HCT116 (cell line): ENCODE data around the gene CD99. TPM values are rescaled to one million over a fixed set of nuclear protein-coding genes. Genes with fewer than 3 reads are reported as not detected.

ENCODE experiments used
- ATAC-seq: fragments of 200-7000 bp; cut with Tn5 transposase; 2 replicates; pipeline ENCODE4 v1.9.1; 2020; ENCODE audit warnings: mild to moderate bottlenecking, moderate library complexity
- BruUV-seq: library from RNA; stranded (reverse); fragments of 400-500 nt; replicated peaks from 2 replicates; lab custom pipeline; 2021; lab: Mats Ljungman, UMichigan
- CTCF ChIA-PET: fragments of 300-600 bp; sonication (Branson Sonifier 250); formaldehyde crosslinking; loops from one replicate; lab custom pipeline; 2021; ENCODE audit warnings: antibody characterized with exemption; lab: Charles Lee
- POLR2A ChIA-PET: fragments of 300-600, 350-600 bp; sonication (Branson Sonifier 250); formaldehyde crosslinking; loops from one replicate; lab custom pipeline; 2021; ENCODE audit warnings: antibody characterized with exemption; lab: Charles Lee
- RAD21 ChIA-PET, 2 experiments: fragments of 300-600 bp; sonication (Branson Sonifier 250); formaldehyde crosslinking; loops; one replicate each; lab custom pipeline; 2023; ENCODE audit warnings: low total read pairs in 2 of 2; ENCODE audit not compliant: uncharacterized antibody in 2 of 2, unreplicated experiment in 2 of 2, low non-redundant PET in 1 of 2; lab: Charles Lee
- DNase-seq: peaks from one replicate; pipeline ENCODE4 v3.0.0-alpha.2; 2010; ENCODE audit warnings: low read depth, low spot score
- H2AFZ ChIP-seq: fragments of 200-600 bp; shearing (Covaris generic), sonication (generic); 2 replicates; pipeline ENCODE4 v1.6.1; 2017; ENCODE audit warnings: low read depth, mixed run types, mixed read lengths, antibody characterized with exemption, low read length; ENCODE audit not compliant: poor library complexity, severe bottlenecking
- H3K27ac ChIP-seq: 2 replicates; pipeline ENCODE4 v1.5.1; 2012; ENCODE audit warnings: low read depth, low read length
- H3K27me3 ChIP-seq: fragments of 200-600 bp; sonication (generic); 2 replicates; pipeline ENCODE4 v1.6.1; 2016; ENCODE audit warnings: mixed run types, low read length, mixed read lengths; ENCODE audit not compliant: insufficient read depth
- H3K36me3 ChIP-seq, 2 experiments: fragments of 200-500 bp in 1 of 2; fragments of 200-600 bp in 1 of 2; sonication (Bioruptor generic) in 1 of 2; sonication (generic) in 1 of 2; 2 replicates each; pipeline versions ENCODE4 v1.5.1 to v1.6.1; 2014 to 2016; ENCODE audit warnings: low read length in 2 of 2, inconsistent platforms in 1 of 2, mixed read lengths in 1 of 2, mixed run types in 1 of 2; ENCODE audit not compliant: insufficient read depth in 2 of 2, control insufficient read depth in 1 of 2
- H3K4me1 ChIP-seq, 2 experiments: fragments of 200-600 bp in 1 of 2; sonication (generic) in 1 of 2; 2 replicates each; pipeline versions ENCODE4 v1.5.1 to v1.6.1; 2012 to 2017; ENCODE audit warnings: low read length in 2 of 2, inconsistent platforms in 1 of 2, mild to moderate bottlenecking in 1 of 2, mixed read lengths in 1 of 2, mixed run types in 1 of 2, moderate library complexity in 1 of 2; ENCODE audit not compliant: insufficient read depth in 2 of 2, control insufficient read depth in 1 of 2
- H3K4me2 ChIP-seq: fragments of 200-600 bp; sonication (generic); 2 replicates; pipeline ENCODE4 v1.6.1; 2017; ENCODE audit warnings: mixed run types, low read length, mixed read lengths
- H3K4me3 ChIP-seq, 2 experiments: fragments of 200-600 bp in 1 of 2; sonication (generic) in 1 of 2; replicated peaks in 1 of 2; 2 replicates each; pipeline ENCODE4 v1.5.1; 2011 to 2016; ENCODE audit warnings: low read length in 2 of 2, control low read depth in 1 of 2, low read depth in 1 of 2, mild to moderate bottlenecking in 1 of 2, mixed read lengths in 1 of 2, mixed run types in 1 of 2
- H3K79me2 ChIP-seq: fragments of 200-600 bp; sonication (generic); 2 replicates; pipeline ENCODE4 v1.6.1; 2017; ENCODE audit warnings: mild to moderate bottlenecking, mixed run types, low read length, moderate library complexity, mixed read lengths; ENCODE audit not compliant: insufficient read depth
- H3K9ac ChIP-seq: fragments of 200-600 bp; sonication (generic); 2 replicates; pipeline ENCODE4 v1.6.1; 2016; ENCODE audit warnings: low read length, mixed read lengths
- H3K9me2 ChIP-seq: fragments of 200-600 bp; sonication (generic), shearing (Covaris generic); 2 replicates; pipeline ENCODE4 v1.6.1; 2017; ENCODE audit warnings: mixed run types, mild to moderate bottlenecking, moderate library complexity; ENCODE audit not compliant: insufficient read depth
- H3K9me3 ChIP-seq, 2 experiments: fragments of 200-500 bp in 1 of 2; fragments of 200-600 bp in 1 of 2; sonication (Bioruptor generic) in 1 of 2; sonication (generic) in 1 of 2; 2 replicates each; pipeline ENCODE4 v1.6.1; 2014 to 2017; ENCODE audit warnings: low read length in 2 of 2, mixed read lengths in 2 of 2, inconsistent platforms in 1 of 2, low read depth in 1 of 2, mild to moderate bottlenecking in 1 of 2, mixed run types in 1 of 2, moderate library complexity in 1 of 2; ENCODE audit not compliant: control insufficient read depth in 1 of 2, insufficient read depth in 1 of 2
- H4K20me1 ChIP-seq: fragments of 200-600 bp; sonication (generic), shearing (Covaris generic); 2 replicates; pipeline ENCODE4 v1.6.1; 2017; ENCODE audit warnings: mixed run types, mild to moderate bottlenecking, moderate library complexity; ENCODE audit not compliant: insufficient read depth
- CBX3 ChIP-seq: IDR thresholded peaks from 2 replicates; pipeline ENCODE4 v1.6.1; 2012; ENCODE audit warnings: low read depth
- CEBPB ChIP-seq: IDR thresholded peaks from 2 replicates; pipeline ENCODE4 v1.6.1; 2012; ENCODE audit warnings: low read depth
- EGR1 ChIP-seq: IDR thresholded peaks from 2 replicates; pipeline ENCODE4 v1.6.1; 2012; ENCODE audit warnings: low read depth
- ELF1 ChIP-seq: IDR thresholded peaks from 2 replicates; pipeline ENCODE4 v1.6.1; 2012; ENCODE audit warnings: low read depth, borderline replicate concordance
- EZH2 ChIP-seq: fragments of 200-600 bp; sonication (generic); IDR thresholded peaks from 2 replicates; pipeline ENCODE4 v1.6.1; 2017; ENCODE audit warnings: antibody characterized with exemption, mixed run types
- EZH2phosphoT487 ChIP-seq: fragments of 200-600 bp; IDR thresholded peaks from 2 replicates; pipeline ENCODE4 v1.6.1; 2018; ENCODE audit warnings: antibody characterized with exemption, borderline replicate concordance
- JUND ChIP-seq: IDR thresholded peaks from 2 replicates; pipeline ENCODE4 v1.6.1; 2012
- MAX ChIP-seq: IDR thresholded peaks from 2 replicates; pipeline ENCODE4 v1.6.1; 2012
- POLR2AphosphoS5 ChIP-seq: IDR thresholded peaks from 2 replicates; pipeline ENCODE4 v1.6.1; 2011; ENCODE audit warnings: mild to moderate bottlenecking, low read depth, low read length, moderate library complexity
- RAD21 ChIP-seq: IDR thresholded peaks from 2 replicates; pipeline ENCODE4 v1.6.1; 2012; ENCODE audit warnings: low read depth, mild to moderate bottlenecking
- SIN3A ChIP-seq: IDR thresholded peaks from 2 replicates; pipeline ENCODE4 v1.6.1; 2012; ENCODE audit warnings: low read depth
- SP1 ChIP-seq: IDR thresholded peaks from 2 replicates; pipeline ENCODE4 v1.6.1; 2012; ENCODE audit warnings: low read depth
- SRF ChIP-seq: IDR thresholded peaks from 2 replicates; pipeline ENCODE4 v1.6.1; 2012; ENCODE audit warnings: low read depth
- TCF7L2 ChIP-seq: IDR thresholded peaks from 2 replicates; pipeline ENCODE4 v1.7.0; 2011; ENCODE audit warnings: borderline replicate concordance, inconsistent platforms; ENCODE audit not compliant: insufficient read depth, insufficient read length; ENCODE audit errors: extremely low read depth
- YY1 ChIP-seq: IDR thresholded peaks from 2 replicates; pipeline ENCODE4 v1.6.1; 2011; ENCODE audit warnings: low read length, low read depth, moderate library complexity, mild to moderate bottlenecking; ENCODE audit not compliant: insufficient replicate concordance; ENCODE audit errors: extremely low read depth
- ZFX ChIP-seq: fragments of 450-650 bp; IDR thresholded peaks from 2 replicates; pipeline ENCODE4 v1.6.1; 2017
- ZNF274 ChIP-seq: fragments of 200-500 bp; sonication (Bioruptor generic); IDR thresholded peaks from 2 replicates; pipeline ENCODE4 v1.6.1; 2014; ENCODE audit warnings: mild to moderate bottlenecking, low read depth, low read length, inconsistent platforms
- intact Hi-C: fragments of 100-400 bp; cut with micrococcal nuclease; formaldehyde crosslinking; loops from 2 replicates; pipeline ENCODE4 v1.10.0; 2022
- total RNA-seq: library from RNA; stranded (reverse); gene quantifications from one replicate; pipeline ENCODE4 v1.2.1, GENCODE V29; 2021; ENCODE audit not compliant: unreplicated experiment
- TF ChIP-seq, protein P1 (sequence below): IDR thresholded peaks from 2 replicates; pipeline ENCODE4 v1.6.1; 2012
- TF ChIP-seq, protein P2 (sequence below), 3 experiments: fragments of 200-600 bp in 1 of 3; sonication (generic) in 1 of 3; IDR thresholded peaks in 2 of 3; conservative IDR thresholded peaks in 1 of 3; 2 replicates each; pipeline ENCODE4 v1.5.1; 2012 to 2017; ENCODE audit warnings: low read depth in 2 of 3, low read length in 2 of 3, antibody characterized with exemption in 1 of 3, borderline replicate concordance in 1 of 3, control low read depth in 1 of 3, mild to moderate bottlenecking in 1 of 3, mixed read lengths in 1 of 3, mixed run types in 1 of 3, moderate library complexity in 1 of 3; ENCODE audit not compliant: insufficient read depth in 1 of 3

The CD99 gene
- total RNA-seq, 1 experiment from 2014 or later, result 59.6 TPM

GRCh38 chrX:2650865-2651264 is 40.2 kb upstream of the CD99 start:
- Histone ChIP-seq H2AFZ (no peak overlapping the region), H3K9me2 (no peaks in the 10 kb centered on the region), H3K27me3 (no peaks in the 10 kb centered on the region), H3K4me2 (no peak overlapping the region), H3K9ac (no peak overlapping the region), H3K27ac (no peak overlapping the region), H3K9me3 (no peaks in the 10 kb centered on the region), H3K36me3 (no peaks in the 10 kb centered on the region), H3K79me2 (no peaks in the 10 kb centered on the region), H3K4me1 (no peaks in the 10 kb centered on the region), H3K4me3 (no peak overlapping the region), H4K20me1 (no peaks in the 10 kb centered on the region)
- intact Hi-C loops, result no loop called here
- POLR2A ChIA-PET, result no interaction called here
- RAD21 ChIA-PET, result no interaction called here
- ATAC-seq (no peak), DNase-seq (no peak)
- TF ChIP-seq EGR1 (no peak), SIN3A (no peak), EZH2 (no peak), JUND (no peak), ELF1 (no peak), MAX (no peak), RAD21 (no peak), CBX3 (no peak), YY1 (no peak), ZFX (no peak), SP1 (no peak), CEBPB (no peak), EZH2phosphoT487 (no peak)
- TF ChIP-seq, protein P1, sequence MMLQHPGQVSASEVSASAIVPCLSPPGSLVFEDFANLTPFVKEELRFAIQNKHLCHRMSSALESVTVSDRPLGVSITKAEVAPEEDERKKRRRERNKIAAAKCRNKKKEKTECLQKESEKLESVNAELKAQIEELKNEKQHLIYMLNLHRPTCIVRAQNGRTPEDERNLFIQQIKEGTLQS, result no peak
- CTCF ChIA-PET, result no interaction called here
- BruUV-seq, result no TSS peak

DNA sequence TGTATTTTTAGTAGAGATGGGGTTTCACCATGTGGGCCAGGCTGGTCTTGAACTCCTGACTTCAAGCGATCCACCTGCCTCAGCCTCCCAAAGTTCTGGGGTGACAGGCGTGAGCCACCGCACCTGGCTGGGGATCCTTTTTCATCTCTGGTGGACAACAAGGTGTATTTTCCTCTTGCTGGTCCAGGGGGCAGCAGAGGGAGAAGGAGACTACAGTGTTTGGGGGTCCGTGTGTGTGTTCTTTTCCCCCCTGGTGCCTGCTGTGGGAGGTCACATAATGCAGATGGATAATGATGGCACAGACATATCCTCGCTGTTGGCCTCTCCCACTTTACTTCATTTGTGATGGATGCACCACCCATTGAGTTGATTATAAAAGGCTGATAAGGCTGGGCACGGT is 39.0 kb upstream of the CD99 start:
- RAD21 ChIA-PET, result no interaction called here
- TF ChIP-seq JUND, result no peak
- no peak for TF ChIP-seq ZFX
- TF ChIP-seq ZNF274, result no peak
- TF ChIP-seq YY1, result no peak
- TF ChIP-seq RAD21, result 0 out of 2 replicates have a peak, but pooled peaks have one; percentile 12
- TF ChIP-seq SRF, result no peak
- no peak for TF ChIP-seq POLR2AphosphoS5
- TF ChIP-seq, protein P2, sequence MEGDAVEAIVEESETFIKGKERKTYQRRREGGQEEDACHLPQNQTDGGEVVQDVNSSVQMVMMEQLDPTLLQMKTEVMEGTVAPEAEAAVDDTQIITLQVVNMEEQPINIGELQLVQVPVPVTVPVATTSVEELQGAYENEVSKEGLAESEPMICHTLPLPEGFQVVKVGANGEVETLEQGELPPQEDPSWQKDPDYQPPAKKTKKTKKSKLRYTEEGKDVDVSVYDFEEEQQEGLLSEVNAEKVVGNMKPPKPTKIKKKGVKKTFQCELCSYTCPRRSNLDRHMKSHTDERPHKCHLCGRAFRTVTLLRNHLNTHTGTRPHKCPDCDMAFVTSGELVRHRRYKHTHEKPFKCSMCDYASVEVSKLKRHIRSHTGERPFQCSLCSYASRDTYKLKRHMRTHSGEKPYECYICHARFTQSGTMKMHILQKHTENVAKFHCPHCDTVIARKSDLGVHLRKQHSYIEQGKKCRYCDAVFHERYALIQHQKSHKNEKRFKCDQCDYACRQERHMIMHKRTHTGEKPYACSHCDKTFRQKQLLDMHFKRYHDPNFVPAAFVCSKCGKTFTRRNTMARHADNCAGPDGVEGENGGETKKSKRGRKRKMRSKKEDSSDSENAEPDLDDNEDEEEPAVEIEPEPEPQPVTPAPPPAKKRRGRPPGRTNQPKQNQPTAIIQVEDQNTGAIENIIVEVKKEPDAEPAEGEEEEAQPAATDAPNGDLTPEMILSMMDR (IDR thresholded peaks at IDR 0.05 in 2 of 3, conservative IDR thresholded peaks at IDR 0.05 in 1 of 3; ENCODE audit: borderline replicate concordance in 1 of 3, insufficient read depth in 1 of 3, low read depth in 2 of 3, low read length in 2 of 3), result peak in 2 of 3 experiments; percentile 29 to 31; a peak in 2 of 6 replicates
- TF ChIP-seq CBX3, result no peak
- no peak for TF ChIP-seq TCF7L2
- Histone ChIP-seq H3K4me1 (no peaks in the 10 kb centered on the region), H2AFZ (no peak overlapping the region), H4K20me1 (no peaks in the 10 kb centered on the region), H3K4me2 (no peak overlapping the region), H3K36me3 (no peaks in the 10 kb centered on the region), H3K27ac (no peak overlapping the region), H3K9me2 (no peaks in the 10 kb centered on the region), H3K9ac (no peak overlapping the region), H3K4me3 (no peak overlapping the region), H3K27me3 (no peaks in the 10 kb centered on the region), H3K79me2 (no peaks in the 10 kb centered on the region), H3K9me3 (no peaks in the 10 kb centered on the region)
- POLR2A ChIA-PET, result no interaction called here
- CTCF ChIA-PET, result no interaction called here
- ATAC-seq (no peak; the same call in 1 of the 2 replicates), DNase-seq (no peak)
- intact Hi-C loops, result no loop called here
- no TSS peak for BruUV-seq
